ENCODE data around the gene GRID1.

GRID1 gene

GRCh38 chr10:86368046-86368445 is 1.5 kb upstream of the GRID1 start:
- no peak for DNase-seq

DNA sequence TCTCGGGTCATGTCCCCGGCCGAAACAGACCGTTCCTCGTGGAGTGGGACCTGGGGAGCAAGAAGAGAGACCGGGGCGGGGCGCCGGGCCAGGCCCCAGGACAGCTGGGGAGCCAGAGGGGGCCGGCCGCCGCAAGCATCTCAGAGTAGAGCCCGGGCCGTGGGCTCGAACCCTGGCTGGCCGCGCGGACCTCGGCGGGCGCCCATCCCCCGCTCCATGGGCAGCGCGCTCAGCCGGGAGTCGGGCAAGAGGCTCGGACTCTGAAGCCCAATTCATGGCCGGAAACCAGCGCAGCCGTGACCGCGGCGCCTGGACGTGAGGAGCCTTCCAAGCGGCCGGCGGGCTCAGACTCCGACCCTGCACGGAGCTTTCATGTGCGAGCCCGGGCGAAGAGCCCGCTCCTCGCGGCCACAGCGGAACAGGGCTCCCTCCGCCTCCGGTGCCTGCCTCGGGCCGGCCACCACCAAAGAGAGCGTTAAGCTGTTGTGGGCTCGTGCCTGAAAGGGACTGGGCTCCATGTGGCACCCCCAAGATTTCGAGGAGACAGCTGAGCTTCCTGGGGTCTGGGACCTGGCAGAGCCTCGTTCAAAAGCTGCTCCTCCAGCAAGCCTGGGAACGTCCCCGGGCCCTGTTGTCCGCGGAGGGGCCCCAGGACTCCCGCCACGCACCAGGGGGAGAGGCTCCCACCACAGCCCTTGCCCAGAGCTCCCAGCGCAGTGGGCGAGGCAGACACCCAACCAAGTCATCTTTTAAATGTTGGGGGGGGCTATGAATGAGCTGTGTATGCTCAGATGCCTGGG is 757 bp upstream of the GRID1 start:
- no peak for DNase-seq

DNA sequence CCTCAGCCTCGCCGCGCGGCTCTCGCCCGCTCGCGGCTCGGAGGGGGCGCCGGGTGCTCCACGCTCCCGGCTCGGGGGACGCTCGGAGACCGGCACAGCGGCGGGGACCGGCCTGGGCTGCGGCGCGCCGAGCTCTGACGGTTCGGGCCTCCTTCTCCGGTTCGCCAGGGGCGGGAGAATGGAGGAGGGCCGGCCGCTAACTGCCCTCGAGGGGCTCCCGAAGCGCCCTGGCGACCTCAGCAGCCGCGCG is 232 bp upstream of the GRID1 start:
- DNase-seq: no peak

DNA sequence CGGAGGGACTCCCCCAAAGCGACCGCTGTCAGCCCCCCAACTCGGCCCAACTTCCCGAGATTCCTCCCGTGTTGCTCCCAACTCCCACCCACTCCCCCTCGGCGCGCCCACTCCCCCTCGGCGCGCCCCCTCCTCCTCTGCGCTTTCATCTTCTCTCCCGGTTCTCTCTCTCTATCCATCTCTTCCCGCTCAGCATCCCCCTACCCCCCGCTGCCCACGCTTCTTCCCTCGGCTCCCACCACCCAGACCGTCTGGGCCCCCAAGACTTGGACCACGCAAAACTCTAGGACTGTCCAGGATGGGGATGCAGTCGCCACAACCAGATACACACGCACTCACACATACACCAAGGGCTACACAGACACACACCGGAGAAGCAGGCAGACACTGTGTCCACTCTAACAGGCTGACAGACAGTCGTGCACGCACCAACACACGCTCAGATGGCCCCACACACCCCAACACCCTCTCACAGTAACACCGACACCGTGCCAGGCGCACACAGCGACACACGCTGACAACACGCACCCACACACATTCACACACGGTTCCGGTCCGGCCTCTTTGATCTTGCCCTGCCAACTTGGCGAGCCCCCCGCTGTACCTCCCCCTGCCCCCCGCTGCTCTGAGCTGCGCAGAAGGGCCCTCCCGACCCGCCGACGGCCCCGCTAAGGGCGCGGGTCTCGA is 1.1 kb downstream of the GRID1 start:
- no peak for DNase-seq

DNA sequence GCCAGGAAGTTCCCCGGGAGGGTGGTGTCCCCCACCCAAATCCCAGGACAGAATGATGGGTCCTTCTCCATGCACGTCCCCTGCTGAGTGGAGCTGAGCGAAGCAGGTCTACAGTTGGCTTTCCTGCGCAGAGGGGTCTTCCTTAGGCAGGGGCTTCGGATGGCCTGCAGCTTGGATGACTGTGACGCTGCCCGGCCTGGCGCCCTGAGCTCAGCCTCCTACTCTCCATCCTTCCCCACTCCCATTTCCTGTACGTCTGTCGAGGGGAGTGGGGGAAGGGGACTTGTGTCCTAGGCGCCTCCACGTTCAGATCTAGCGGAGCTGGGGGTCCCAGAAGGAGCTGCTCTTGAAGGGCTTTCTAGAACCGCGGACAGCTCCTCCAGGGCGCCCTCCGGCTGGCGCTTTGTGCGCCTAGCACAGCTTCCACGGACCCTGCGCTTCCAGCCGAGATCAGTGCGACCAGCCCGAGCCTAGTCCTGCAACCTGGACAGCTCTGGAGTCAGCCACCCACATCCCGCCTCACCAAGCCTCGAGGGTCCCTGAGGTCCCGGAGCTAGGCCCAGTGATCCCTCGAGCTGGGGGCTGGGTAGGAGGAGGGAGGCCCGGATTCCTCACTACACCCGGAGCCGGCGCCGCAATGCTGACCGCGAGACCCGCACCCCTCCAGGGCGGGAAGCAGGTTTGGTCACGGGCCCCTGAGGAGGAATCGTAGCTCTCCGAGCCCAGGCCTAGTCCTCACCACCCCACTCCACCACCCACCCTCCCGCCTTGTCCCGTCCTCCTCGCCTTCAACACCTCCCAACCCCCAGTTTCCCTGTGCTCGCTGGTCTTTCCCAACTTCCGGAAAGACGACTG is 1.9 kb downstream of the GRID1 start:
- DNase-seq: no peak

GRCh38 chr10:86363833-86364490 is 2.6 kb downstream of the GRID1 start:
- DNase-seq: no peak

- DNase-seq: no peak
Observed at GRCh38 chr10:86363184-86363832, 3.3 kb downstream of the GRID1 start.

DNA sequence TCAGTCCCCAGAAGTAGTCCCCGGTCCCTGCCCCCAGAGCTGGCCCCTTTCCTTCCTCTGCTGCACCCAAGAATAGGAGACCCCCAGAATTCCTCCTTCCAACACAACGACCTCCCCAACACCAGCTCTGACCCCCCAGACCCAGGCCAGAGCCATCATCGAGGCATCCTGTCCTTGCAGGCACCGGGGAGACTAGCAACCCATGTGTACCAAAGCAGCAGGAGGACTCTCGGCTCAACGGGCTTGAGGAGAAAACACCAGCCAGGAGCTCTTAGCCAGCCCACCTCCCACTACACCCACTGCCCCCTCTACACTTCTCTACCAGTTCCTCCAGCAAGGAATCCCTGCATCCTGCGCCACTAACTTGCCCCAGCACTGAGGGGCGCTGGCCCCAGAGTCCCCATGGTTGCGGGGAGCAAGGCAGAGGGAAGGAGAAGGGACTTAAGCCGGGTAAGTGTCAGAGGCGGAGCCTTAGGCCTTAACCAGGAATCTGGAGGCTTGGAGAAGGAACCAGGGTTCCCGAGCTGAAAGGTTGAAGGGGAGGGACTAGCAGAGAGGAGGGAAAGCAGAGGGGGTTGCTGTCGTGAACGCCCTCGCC is 3.9 kb downstream of the GRID1 start:
- no peak for DNase-seq

DNA sequence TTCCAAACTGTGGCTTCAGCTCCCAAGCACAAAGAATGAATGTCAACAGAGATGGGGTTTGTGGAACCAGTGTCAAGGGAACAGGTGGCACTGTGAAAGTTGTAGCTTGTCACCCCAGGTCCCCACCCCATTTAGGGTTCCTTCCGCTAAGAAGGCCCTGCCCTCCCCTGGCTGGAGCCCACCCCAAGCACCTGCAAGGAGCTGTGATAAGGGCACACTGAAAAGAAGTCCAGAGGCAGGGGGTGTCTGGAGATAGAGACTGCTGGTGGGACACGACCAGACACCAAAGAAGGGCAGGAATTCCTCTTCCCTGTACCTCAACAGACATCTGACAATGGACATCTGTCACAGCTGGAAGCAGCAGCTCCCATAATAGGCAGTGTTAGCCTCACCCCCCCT is 4.5 kb downstream of the GRID1 start:
- DNase-seq: no peak

GRCh38 chr10:86361156-86362128 is 5.2 kb downstream of the GRID1 start:
- no peak for DNase-seq

DNA sequence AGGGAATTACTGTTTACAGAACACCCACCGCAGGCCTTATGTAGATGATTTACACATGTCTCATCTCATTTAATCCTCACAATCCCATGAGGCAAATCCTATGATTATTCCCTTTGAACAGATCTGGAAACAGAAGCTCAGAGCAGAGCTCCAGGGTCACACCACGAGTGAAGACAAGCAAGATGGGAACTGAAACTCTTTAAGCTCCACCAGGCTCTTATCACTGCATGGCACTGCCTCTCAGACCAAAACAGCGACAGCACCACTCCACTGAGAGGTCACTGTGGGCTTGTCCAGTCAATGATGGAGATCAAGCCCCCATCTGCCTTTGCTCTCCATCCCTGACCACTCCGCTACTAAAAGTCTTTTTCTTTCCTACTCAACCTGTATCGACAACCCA is 5.9 kb downstream of the GRID1 start:
- DNase-seq: no peak

GRCh38 chr10:86359954-86360353 is 6.6 kb downstream of the GRID1 start:
- DNase-seq: no peak

- DNase-seq: no peak
Observed at GRCh38 chr10:86359111-86359510, 7.5 kb downstream of the GRID1 start.

DNA sequence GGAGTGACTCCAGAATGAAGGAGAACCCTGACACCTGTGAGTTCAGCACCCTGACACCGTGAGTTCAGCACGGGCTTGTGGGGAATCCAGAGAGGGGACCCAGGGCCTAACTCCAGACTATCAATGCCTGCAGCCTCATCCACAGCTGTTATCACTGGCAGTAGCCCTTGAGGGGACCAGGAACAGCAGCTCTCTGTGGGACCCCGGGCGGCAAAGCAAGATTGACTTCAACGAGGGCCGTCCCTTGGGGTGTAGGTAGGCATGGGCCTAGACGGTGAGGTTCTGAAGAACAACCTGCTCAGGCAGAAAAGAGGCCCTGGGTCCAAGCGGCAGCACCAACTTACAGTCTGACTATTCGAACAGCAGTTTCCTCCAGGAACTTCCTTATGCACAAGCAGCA is 8.9 kb downstream of the GRID1 start:
- DNase-seq: no peak

- no peak for DNase-seq
Observed at GRCh38 chr10:86357041-86357440, 9.6 kb downstream of the GRID1 start.

DNA sequence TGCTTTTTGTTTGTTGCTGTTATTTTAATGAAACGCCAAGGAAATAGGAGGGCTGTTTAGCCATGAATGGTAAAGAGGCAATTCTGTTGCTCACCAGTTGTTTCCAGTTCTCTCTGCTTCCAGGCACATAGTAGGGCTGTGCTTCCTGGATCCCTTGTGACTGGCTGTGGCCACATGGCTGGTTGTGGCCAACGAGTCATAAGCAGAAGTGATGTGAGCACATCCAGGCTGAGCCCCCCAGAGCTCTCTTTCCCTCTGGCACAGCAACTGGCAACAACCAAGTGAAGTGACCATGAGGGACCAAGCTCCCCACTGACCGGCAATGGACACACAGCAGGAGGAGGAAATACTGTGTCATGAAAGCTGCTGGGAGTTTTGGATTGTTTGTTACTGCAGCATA is 10.3 kb downstream of the GRID1 start:
- no peak for DNase-seq

GRCh38 chr10:86355571-86356038 is 11.0 kb downstream of the GRID1 start:
- no peak for DNase-seq

DNA sequence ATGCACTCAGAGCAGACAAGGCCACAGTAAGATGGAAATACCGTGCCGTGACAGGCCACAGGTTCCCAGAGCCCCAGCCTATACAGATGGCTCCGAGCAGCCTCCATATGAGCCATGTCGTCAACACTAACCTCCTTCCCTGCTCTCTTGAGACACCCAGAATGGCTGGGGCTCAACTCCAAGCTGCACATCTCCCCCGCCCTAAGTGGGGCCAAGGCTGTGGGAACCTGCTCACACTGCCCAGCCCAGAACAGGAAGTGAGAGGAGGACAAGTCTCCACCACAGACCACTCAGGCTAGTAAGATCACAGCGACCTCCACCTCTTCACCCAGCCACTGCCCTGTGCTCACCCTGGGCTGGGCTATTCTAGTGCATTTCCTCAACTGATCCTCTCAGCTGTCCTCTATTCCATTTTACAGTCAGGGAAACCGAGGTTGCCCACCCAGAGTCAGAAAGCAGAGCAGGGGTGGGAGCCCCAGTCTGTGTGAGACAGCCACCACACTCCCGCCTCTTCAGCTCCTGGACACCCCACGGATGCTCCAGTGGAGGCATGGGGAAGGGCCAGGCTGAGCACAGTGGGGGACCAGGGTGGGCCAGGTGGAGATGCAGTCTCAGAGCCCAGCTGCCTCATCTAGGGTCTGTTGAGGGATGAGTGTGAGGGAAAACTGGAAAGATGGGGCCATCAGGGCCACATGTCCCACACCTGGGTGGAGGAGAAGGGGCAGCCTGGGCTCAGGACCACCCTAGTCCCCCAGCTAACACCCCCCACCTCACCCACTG is 11.6 kb downstream of the GRID1 start:
- DNase-seq: no peak

- no peak for DNase-seq
Observed at GRCh38 chr10:86353506-86354485, 12.8 kb downstream of the GRID1 start.
